NCI-H1417 treated with DMSO at 0.1 percent for 48 hours (cell line): ENCODE data around the gene RAB41.
"Not testable (repeated sequence)": the region's sequence is repeated elsewhere in the genome, so short reads cannot be mapped to it uniquely, and the experiment has no call there.

Source experiments
- DNase-seq: peaks from one replicate; lab custom pipeline; 2025; lab: John Stamatoyannopoulos, UW

Gene RAB41

DNA sequence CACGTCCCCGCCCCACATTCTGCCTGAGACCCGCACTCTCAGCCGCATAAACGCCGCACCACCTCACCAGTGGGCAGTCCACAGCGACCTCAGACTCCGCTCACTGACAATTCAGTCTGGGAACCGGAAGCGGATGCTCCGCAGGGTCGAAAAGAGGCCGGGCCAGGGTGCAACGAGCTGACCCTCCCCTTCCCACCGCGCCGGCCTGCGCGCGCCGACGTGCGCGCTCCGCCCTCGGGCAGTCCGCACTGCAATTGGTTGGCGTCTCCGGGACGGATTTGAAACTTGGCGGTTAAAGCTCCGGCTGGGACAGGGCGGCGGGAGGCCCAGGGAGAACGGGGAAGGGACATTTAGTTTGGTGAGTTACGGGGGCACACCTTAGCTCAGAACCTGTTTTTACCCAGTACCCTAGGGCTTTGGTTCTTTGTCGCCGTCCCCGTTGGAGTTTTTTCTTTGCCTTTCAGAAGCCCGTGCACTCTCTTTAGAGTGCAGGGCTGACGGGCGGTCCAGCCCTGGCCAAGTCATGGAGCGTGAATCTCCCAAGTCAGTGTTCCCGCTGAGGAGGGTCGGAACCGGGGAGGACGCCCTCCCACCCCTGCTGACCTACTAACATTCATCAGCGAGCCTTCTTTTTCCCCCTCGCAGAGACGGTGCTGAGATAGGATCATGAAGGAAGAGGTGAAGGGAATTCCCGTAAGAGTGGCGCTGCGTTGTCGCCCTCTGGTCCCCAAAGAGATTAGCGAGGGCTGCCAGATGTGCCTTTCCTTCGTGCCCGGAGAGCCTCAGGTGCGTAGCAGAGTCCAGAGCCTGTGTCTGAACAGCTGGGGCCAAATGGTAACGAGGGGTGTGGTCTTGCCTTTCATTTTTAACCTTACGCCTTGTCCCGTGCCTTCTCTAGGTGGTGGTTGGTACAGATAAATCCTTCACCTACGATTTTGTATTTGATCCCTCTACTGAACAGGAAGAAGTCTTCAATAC lies 8.1 kb downstream of the RAB41 start, which contains the start of the genes KIF4A and PDZD11:
Gene KIF4A (plus strand): TSS at position 312 of the 978 bp plus-strand sequence. CDS start 355 bp downstream, at position 667.
Gene PDZD11 (minus strand): TSS at position 135 of the 978 bp plus-strand sequence. CDS start 586 bp downstream, outside the sequence.
- DNase-seq, result no peak

DNA sequence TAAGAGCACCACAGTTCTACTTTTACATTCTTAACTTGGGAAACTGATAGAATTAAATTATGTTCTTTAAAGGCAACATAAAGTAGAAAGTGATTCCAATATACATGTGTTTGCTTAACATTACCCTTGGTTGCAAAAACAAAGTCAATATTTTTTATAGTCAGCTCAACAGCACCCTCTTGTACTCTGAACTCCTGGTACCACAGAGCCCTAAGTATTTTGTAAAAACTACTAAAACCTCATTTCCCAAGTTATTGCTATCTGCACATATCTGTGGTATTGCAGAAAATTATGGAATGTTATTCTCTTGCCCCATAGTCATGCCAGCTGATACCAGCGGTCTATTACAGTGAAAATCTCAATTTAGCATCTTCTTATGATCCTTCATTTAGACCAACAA lies 10.8 kb downstream of the RAB41 start:
- DNase-seq, result no peak

DNA sequence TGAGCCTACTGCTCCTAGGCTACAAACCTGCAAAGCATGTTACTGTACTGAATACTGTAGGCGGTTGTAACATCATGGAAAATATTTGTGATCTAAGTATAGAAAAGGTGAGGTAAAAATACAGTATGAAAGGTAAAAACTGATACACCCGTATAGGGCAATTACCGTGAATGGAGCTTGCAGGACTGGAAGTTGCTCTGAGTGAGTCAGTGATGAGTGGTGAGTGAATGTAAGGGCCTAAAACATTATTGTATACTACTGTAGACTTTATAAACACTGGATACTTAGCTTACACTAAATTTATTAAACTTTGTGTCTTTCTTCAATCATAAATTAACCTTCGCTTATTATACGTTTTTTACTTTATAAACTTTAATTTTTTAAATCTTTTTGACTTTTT lies 11.6 kb downstream of the RAB41 start:
- DNase-seq, result no peak

DNA sequence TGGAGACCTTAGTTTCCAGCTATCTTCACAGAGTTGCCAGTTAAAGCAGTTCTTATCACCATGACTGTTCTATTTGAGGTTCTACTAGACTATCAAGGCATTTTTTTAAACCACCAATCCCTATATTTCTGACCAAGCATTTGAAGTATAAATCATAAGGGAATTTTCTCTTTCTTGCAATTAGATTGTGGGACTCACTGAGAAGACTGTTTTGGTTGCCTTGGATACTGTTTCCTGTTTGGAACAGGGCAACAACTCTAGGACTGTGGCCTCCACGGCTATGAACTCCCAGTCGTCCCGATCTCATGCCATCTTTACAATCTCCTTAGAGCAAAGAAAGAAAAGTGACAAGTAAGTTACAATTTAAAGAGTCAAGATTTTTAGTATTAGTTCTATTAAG lies 19.7 kb downstream of the RAB41 start:
- no peak for DNase-seq

DNA sequence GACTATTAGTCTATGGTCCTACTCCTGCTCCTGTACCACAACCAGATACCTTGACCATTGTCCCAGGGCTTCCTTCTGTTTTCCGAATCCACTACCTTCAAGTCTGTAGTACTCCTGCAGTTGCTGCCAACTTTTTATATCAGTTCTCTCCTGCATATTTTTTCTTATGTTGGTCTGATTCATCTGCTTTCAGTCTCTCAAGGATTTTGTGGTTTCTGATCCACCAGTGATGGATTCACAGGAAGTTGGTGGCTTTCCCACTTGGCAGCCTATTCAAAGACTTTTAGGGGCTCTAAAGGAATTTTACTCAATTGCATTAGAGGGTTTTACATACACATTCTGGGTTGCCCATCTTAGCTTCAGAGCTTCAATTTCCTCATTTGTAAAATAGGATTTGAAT lies 31.5 kb downstream of the RAB41 start:
- DNase-seq, result no peak

DNA sequence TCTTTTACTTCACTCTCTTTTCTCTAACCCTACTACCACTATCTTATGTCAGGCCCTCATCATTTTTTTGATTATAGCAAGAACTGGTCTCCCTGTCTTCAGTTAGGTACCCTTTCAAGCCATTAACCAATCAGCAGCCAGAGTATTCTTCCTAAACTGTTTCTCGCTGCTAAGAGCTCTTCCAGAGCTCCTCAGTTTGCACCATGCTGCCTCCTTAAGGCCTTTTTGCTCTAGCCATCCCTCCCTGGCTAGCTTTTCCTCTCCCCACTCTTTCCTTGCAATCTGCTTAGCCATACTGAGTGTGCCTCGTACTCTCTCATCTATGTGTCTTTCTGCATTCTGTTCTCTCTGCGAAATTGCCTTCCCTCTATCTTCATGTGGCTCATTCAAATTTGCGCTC lies 40.8 kb downstream of the RAB41 start:
- DNase-seq, result no peak

DNA sequence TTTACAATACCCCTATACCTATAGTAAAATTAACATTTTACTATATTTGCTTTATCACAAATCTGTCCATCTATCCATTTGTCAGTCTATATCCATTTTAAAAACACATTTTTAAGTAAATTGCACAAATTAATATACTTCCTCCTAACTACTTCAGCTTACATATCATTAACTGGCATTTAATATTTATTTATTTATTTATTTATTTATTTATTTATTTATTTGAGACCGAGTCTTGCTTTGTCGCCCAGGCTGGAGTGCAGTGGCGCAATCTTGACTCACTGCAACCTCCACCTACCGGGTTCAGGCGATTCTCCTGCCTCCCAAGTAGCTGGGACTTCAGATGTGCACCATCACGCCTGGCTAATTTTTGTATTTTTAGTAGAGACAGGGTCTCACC lies 41.7 kb downstream of the RAB41 start:
- not testable (repeated sequence) for DNase-seq

DNA sequence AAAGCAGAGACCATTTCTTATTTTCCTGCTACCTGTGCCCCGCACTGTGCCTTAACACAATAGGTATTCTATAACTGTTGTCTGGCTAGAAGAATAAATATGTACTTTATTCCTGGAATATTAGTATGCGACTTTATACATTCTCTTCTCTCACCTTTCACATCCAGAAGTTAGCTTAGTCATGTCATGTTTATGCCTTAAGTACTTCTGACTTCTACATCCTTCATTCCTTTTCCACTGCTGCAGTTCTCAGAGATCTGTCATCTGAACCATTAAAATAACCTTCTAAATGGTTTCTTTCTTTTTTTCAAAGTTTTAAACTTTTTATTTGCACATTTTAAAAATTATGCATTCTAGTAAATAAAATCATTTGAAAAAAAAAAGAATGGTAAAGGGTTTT lies 42.4 kb downstream of the RAB41 start:
- DNase-seq, result no peak

DNA sequence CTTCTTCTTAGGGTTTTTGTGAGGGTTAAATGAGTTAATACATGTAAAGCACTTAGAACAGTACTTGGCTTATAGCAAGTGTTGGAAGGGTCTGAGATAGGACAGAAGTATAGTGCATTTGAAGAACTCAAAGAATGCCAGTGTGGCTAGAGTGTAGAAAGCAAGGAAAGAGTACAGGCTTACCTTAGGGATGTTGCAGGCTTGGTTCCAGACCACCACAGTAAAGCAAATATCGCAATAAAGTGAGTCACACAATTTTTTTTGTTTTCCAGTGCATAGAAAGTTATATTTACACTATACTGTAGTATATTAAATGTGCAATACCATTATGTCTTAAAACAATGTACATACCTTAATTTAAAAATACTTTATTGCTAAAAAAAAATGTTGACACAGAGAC lies 49.2 kb downstream of the RAB41 start:
- DNase-seq, result no peak

DNA sequence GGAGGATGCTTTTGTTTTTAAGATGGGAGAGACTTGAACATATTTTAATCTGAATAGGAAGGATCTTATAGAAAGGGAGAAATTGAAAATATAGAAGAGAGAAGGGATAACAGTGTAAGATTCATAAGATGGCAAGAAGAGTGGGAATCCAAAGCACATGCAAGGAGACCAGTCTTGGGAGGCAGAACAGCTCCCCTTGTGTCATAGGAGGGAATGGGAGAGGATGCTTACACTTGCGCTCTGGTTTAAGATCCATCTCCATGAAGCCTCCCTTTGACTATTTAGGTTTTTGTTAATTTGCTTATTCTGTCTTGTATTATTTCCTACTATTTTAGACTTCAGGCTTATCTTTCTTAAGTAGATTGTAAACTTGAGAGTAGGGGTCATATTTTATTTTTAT lies 50.6 kb downstream of the RAB41 start:
- no peak for DNase-seq
